ENCODE data around the gene PTBP2.

DNA sequence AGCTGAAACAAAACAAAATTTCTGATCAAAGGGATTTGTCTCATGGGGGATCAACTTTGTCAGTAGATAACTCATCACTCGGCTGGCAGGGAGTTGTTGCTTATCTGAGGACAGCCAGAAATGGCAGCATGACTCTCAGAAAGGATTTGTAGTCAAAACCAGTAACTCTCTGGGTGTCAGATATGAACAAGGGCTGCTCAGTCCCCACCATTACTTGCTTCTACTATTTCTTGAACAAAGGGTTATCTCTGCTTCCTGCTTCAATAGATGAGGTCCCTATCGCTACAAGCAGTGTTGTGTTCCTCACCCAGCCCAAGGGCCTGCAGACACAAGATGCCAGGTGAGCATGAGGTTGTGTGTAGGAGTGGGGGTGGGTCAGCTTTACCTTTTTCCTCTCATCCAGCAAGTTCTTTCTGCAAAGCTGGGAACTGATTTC is 116.2 kb downstream of the PTBP2 start:
- TF ChIP-seq ARNT (IDR thresholded peaks at IDR 0.05) (no peak), SP1 (IDR thresholded peaks at IDR 0.05) (no peak), BHLHE40 (IDR thresholded peaks at IDR 0.05; ENCODE audit: borderline replicate concordance) (no peak), FOXM1 (IDR thresholded peaks at IDR 0.05; ENCODE audit: borderline replicate concordance) (no peak), FOXA1 (IDR thresholded peaks at IDR 0.05) (no peak), TARDBP (IDR thresholded peaks at IDR 0.05) (no peak), ELF4 (IDR thresholded peaks at IDR 0.05) (no peak), FOXK2 (IDR thresholded peaks at IDR 0.05) (no peak), HDGF (IDR thresholded peaks at IDR 0.05; ENCODE audit: borderline replicate concordance) (no peak), NFRKB (IDR thresholded peaks at IDR 0.05) (no peak), ZNF384 (IDR thresholded peaks at IDR 0.05) (no peak)

Data from HEK293T (cell line).